Lower leg skin (tissue), 4 donors: ENCODE results near the gene STRN. TPM values are rescaled to one million over a fixed set of nuclear protein-coding genes. Genes with fewer than 3 reads are reported as not detected.

Experiments
- DNase-seq, 2 donors: peaks; one replicate each; pipeline ENCODE4 v3.0.0-alpha.2; 2019; ENCODE audit warnings: low spot score in 2 of 2
- H3K4me3 ChIP-seq: fragments of 200-600 bp; sonication (generic); 2 replicates; pipeline ENCODE4 v1.5.1; 2017; ENCODE audit warnings: mild to moderate bottlenecking, low read depth; ENCODE audit not compliant: poor library complexity, severe bottlenecking
- CTCF ChIP-seq, 3 donors: fragments of 450-650 bp; IDR thresholded peaks; one replicate each; pipeline ENCODE4 v1.5.1; 2016; ENCODE audit warnings: antibody characterized with exemption in 3 of 3, mild to moderate bottlenecking in 3 of 3, moderate library complexity in 2 of 3
- POLR2A ChIP-seq, 2 donors: fragments of 450-650 bp; IDR thresholded peaks; one replicate each; pipeline ENCODE4 v1.6.1; 2016 to 2017; ENCODE audit warnings: antibody characterized with exemption in 2 of 2, mild to moderate bottlenecking in 1 of 2, moderate library complexity in 1 of 2
- WGBS, 2 donors: methylation state at CpG; one replicate each; pipeline ENCODE4 v1.1.5; 2018; 5-methylcytosine and 5-hydroxymethylcytosine counted together
- intact Hi-C: fragments of 100-400 bp; cut with DNase I; formaldehyde crosslinking; loops from one replicate; pipeline ENCODE4 v1.15.0; 2023; ENCODE audit warnings: low total_unique reads
- total RNA-seq, 4 donors: library from RNA; depleted of rRNA; stranded (reverse); fragments of >200 nt; gene quantifications; one replicate each; pipeline ENCODE4 v1.1.0, GENCODE V29; 2016

Gene STRN
- total RNA-seq, 4 donors from 2014 or later: 34.4 to 41.9 (median 37.9) TPM

- no peak for DNase-seq
- WGBS, 2 donors: 98% methylated on average over 2 of the region's 2 CpGs
- no peak overlapping the region for H3K4me3 ChIP-seq
- TF ChIP-seq CTCF (IDR thresholded peaks at IDR 0.05) (no peak), POLR2A (IDR thresholded peaks at IDR 0.05) (no peak)
- intact Hi-C loops: no loop called here
These were observed 104.4 kb downstream of the STRN start for GRCh38 chr2:36861896-36862295.

DNA sequence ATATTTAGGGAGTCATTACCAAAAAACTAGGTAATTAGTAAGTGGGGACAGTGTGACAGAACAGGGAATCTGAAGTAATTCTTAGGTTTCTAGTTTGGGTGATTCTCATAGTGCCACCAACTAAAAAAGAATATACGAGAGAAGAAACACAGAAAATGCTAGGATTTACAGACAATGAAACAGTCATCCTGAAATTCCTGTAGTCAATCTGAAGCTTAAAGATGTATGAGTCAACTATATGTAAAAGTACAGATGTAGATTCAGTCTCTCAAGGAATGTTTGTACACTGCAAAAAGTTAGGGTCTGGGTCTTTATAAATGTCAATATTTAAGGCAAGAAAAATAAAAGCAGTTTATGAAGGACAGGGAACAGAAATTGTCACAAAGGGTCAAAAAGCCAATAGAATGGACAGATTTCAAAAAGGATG, 107.0 kb downstream of the STRN start:
- TF ChIP-seq POLR2A (IDR thresholded peaks at IDR 0.05) (no peak), CTCF (IDR thresholded peaks at IDR 0.05) (no peak)
- H3K4me3 ChIP-seq: no peak overlapping the region
- whole genome bisulfite sequencing, 2 donors: 97 to 98% methylated on average over 1 of the region's 1 CpG
- intact Hi-C loops: no loop called here
- DNase-seq: no peak

DNA sequence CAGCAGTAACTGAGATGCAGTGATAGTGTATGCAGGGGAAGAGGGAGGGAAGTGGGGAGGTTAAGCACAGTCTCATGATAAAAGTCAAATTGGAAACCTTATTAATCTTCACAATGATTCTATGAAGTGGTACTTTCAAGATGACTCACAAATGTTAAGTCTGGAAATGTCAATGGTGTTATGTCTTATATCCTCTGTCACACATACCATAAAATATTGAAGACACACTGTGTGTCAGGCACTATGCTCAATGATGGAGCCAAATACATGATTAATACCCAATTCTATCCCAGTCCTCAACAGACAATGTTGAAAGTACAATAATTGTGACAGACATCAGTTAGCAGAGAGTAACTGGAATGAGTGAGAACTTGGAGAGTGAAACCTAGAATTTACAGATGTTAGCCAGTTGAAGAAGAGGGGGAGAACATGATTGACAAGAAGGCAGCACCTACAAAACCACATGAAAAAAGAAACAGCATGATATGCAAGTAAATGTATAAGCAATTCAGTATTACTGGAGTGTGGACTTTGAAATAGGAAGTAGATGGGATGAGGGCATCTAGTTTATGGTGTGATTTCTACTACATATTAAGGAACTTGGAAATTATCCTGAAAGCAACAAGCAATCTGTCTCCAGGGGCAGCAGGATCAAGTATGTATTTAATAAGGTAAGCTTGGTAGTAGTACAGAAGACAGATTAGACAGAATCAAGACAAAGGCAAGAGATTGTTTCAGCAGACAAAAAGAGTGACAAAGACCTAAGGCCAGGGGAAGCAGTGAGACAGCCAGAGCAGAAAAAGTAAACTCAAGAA, 107.6 kb downstream of the STRN start:
- no peak overlapping the region for H3K4me3 ChIP-seq
- TF ChIP-seq POLR2A (IDR thresholded peaks at IDR 0.05) (no peak), CTCF (IDR thresholded peaks at IDR 0.05) (no peak)
- intact Hi-C loops: no loop called here
- DNase-seq: no peak

DNA sequence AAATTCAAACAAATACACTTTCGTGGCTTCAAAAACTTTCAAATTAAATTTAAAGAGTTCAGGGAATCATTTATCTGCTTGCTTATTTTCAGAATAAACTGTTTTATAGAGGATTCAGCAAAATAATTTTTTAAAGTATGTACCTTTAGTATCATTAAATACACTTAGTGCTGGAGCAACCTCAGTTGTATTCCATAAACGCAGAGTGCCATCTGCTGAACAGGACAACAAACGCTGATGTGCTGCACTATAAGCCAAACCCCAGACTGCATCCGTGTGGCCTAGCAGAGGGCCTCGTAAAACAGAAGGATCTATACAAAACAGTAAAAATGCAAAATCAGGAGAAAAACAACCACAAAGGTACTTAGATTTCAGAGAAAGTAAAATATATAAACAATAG, 108.6 kb downstream of the STRN start:
- WGBS, 2 donors: 81 to 85% methylated on average over 5 of the region's 5 CpGs
- TF ChIP-seq POLR2A (IDR thresholded peaks at IDR 0.05) (no peak), CTCF (IDR thresholded peaks at IDR 0.05) (no peak)
- H3K4me3 ChIP-seq: no peak overlapping the region
- no peak for DNase-seq
- intact Hi-C loops: no loop called here

DNA sequence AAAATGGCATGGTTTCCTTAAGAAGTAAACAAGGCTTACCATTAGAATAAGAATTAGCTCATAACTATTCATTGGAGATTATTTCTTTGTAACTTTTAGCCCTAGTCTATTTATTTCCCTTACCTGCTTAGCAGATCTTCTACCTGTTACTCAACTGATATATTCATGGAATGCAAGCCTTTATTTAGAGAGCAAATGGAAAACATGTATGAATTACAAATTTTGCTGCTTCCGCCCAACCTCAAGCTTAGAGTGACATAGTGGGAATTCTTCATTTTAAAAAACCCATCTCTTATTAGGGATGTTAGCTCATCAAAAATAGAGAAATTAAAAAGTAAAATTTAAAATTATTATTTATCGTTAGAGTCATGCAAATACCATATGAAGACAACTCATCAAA, 110.9 kb downstream of the STRN start:
- no peak overlapping the region for H3K4me3 ChIP-seq
- TF ChIP-seq POLR2A (IDR thresholded peaks at IDR 0.05): no peak
- no peak for TF ChIP-seq CTCF (IDR thresholded peaks at IDR 0.05)
- WGBS, 2 donors: 96 to 99% methylated on average over 2 of the region's 2 CpGs
- no peak for DNase-seq
- intact Hi-C loops: no loop called here

GRCh38 chr2:36854241-36854640, 112.1 kb downstream of the STRN start:
- intact Hi-C loops: no loop called here

More at GRCh38 chr2:36854241-36854640, 112.1 kb downstream of the STRN start:
- 55 to 62% methylated on average over 2 of the region's 2 CpGs for WGBS, 2 donors
- no peak for DNase-seq
- H3K4me3 ChIP-seq: no peak overlapping the region
- TF ChIP-seq CTCF (IDR thresholded peaks at IDR 0.05): no peak
- TF ChIP-seq POLR2A (IDR thresholded peaks at IDR 0.05): no peak
